Hepatocyte (in vitro differentiated cells): ENCODE measurements around the gene PDSS2. TPM values are rescaled to one million over a fixed set of nuclear protein-coding genes. Genes with fewer than 3 reads are reported as not detected.

Experiments
- DNase-seq: peaks from one replicate; pipeline ENCODE4 v3.0.0-alpha.2; 2016; ENCODE audit warnings: low spot score
- H2AFZ ChIP-seq: fragments of 200-600 bp; sonication (generic); 2 replicates; pipeline ENCODE4 v1.6.0; 2016; ENCODE audit warnings: antibody characterized with exemption, mild to moderate bottlenecking
- H3K27ac ChIP-seq: fragments of 200-600 bp; sonication (generic); 2 replicates; pipeline ENCODE4 v1.5.1; 2016; ENCODE audit warnings: mild to moderate bottlenecking
- H3K27me3 ChIP-seq: fragments of 200-600 bp; sonication (generic); 2 replicates; pipeline ENCODE4 v1.6.1; 2016
- H3K36me3 ChIP-seq: fragments of 200-600 bp; sonication (generic); replicated peaks from 2 replicates; pipeline ENCODE4 v1.5.1; 2016; ENCODE audit warnings: low read depth; ENCODE audit not compliant: insufficient read depth
- H3K4me1 ChIP-seq: fragments of 200-600 bp; sonication (generic); 2 replicates; pipeline ENCODE4 v1.5.1; 2016; ENCODE audit warnings: mild to moderate bottlenecking, moderate library complexity; ENCODE audit not compliant: insufficient read depth
- H3K4me2 ChIP-seq: fragments of 200-600 bp; sonication (generic); 2 replicates; pipeline ENCODE4 v1.6.0; 2016
- H3K4me3 ChIP-seq: fragments of 200-600 bp; sonication (generic); 2 replicates; pipeline ENCODE4 v1.5.1; 2016; ENCODE audit warnings: mild to moderate bottlenecking
- H3K79me2 ChIP-seq: fragments of 200-600 bp; sonication (generic); 2 replicates; pipeline ENCODE4 v1.6.0; 2017; ENCODE audit warnings: mild to moderate bottlenecking
- H3K9me2 ChIP-seq: fragments of 200-600 bp; sonication (generic); replicated peaks from 2 replicates; pipeline ENCODE4 v1.6.0; 2017; ENCODE audit warnings: mild to moderate bottlenecking; ENCODE audit not compliant: insufficient read depth
- H3K9me3 ChIP-seq: fragments of 200-600 bp; sonication (generic); 2 replicates; pipeline ENCODE4 v1.5.1; 2016; ENCODE audit warnings: low read depth, mild to moderate bottlenecking
- H4K20me1 ChIP-seq: fragments of 200-600 bp; sonication (generic); 2 replicates; pipeline ENCODE4 v1.6.0; 2016; ENCODE audit warnings: mild to moderate bottlenecking; ENCODE audit not compliant: insufficient read depth, poor library complexity, severe bottlenecking
- CTCF ChIP-seq: fragments of 200-600 bp; sonication (generic); IDR thresholded peaks from 2 replicates; pipeline ENCODE4 v1.5.1; 2016; ENCODE audit warnings: antibody characterized with exemption, mild to moderate bottlenecking; ENCODE audit not compliant: poor library complexity
- EZH2 ChIP-seq: fragments of 200-600 bp; sonication (generic); IDR thresholded peaks from 2 replicates; pipeline ENCODE4 v1.6.1; 2016; ENCODE audit warnings: antibody characterized with exemption, mild to moderate bottlenecking, borderline replicate concordance
- EZH2phosphoT487 ChIP-seq: fragments of 200-600 bp; sonication (generic); IDR thresholded peaks from one replicate; pipeline ENCODE4 v1.6.1; 2018; ENCODE audit warnings: antibody characterized with exemption, mild to moderate bottlenecking, low read depth, moderate library complexity; ENCODE audit not compliant: unreplicated experiment, severe bottlenecking
- WGBS: methylation state at CpG from one replicate; pipeline ENCODE4 v1.1.6; 2016; ENCODE audit warnings: low lambda C conversion rate; ENCODE audit errors: missing lambda C conversion rate; 5-methylcytosine and 5-hydroxymethylcytosine counted together
- polyA plus RNA-seq: library from polyadenylated mRNA; unstranded; fragments of >200 nt; fragmentation: Nextera tagmentation; extraction: Ambion mirVana; gene quantifications from 2 replicates; pipeline ENCODE4 v1.2.1, GENCODE V29; 2016
- total RNA-seq: library from RNA; depleted of rRNA; stranded (reverse); fragments of >200 nt; gene quantifications from 2 replicates; pipeline ENCODE4 v1.2.3, GENCODE V29; 2014

The PDSS2 gene
- total and polyA plus RNA-seq, 2 experiments from 2014 or later = 15.3 to 18.2 TPM

DNA sequence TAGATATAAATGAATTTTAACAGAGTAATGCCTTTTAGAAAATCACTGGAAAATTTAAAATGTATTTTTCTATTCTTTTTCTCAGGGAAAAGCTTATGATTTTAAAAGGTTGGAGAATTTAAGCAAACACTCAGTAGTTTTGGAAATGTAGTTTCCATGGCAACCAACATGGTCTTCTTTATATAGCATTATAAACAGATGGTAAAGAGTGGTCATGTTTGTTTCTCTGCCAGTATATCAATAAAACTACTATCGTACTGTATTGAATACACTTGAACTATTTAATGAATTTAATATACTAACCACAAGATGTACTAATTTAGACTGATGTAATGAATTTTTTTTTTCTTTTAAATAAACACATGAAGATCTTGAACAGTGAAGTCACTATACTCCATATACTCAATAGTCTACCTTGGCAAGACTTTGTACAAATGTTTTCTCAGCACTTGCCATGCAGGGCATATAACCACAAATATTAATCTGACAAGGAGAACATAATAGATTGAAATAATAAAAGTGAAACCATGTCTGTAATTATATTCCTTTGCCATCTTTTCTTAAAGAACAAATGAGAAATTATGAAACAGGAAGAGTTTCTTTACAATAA lies 105.5 kb downstream of the PDSS2 start:
- H3K9me2 ChIP-seq = no peaks in the 10 kb centered on the region

GRCh38 chr6:107348224-107348623 lies 111.1 kb downstream of the PDSS2 start:
- Histone ChIP-seq H3K79me2 (no peaks in the 10 kb centered on the region), H3K4me1 (no peaks in the 10 kb centered on the region), H3K4me3 (no peak overlapping the region), H3K4me2 (no peak overlapping the region), H3K36me3 (no peaks in the 10 kb centered on the region), H2AFZ (no peak overlapping the region), H3K27ac (no peak overlapping the region), H3K27me3 (no peaks in the 10 kb centered on the region), H3K9me3 (no peaks in the 10 kb centered on the region), H3K9me2 (no peaks in the 10 kb centered on the region), H4K20me1 (no peaks in the 10 kb centered on the region)
- WGBS = 88% methylated on average over 1 of the region's 1 CpG
- TF ChIP-seq EZH2phosphoT487 = no peak
- no peak for TF ChIP-seq CTCF
- TF ChIP-seq EZH2 = no peak
- DNase-seq = no peak

More for the DNA sequence above, 105.5 kb downstream of the PDSS2 start:
- Histone ChIP-seq H3K27ac (no peak overlapping the region), H2AFZ (no peak overlapping the region), H3K27me3 (no peaks in the 10 kb centered on the region), H3K9me3 (no peaks in the 10 kb centered on the region), H3K4me1 (no peaks in the 10 kb centered on the region), H3K36me3 (no peaks in the 10 kb centered on the region), H3K79me2 (no peaks in the 10 kb centered on the region), H3K4me3 (no peak overlapping the region), H3K4me2 (peak overlapping the region; percentile 6), H4K20me1 (no peaks in the 10 kb centered on the region)
- DNase-seq = no peak
- TF ChIP-seq CTCF (no peak), EZH2 (no peak), EZH2phosphoT487 (no peak)
- 62% methylated on average over 1 of the region's 1 CpG for WGBS

DNA sequence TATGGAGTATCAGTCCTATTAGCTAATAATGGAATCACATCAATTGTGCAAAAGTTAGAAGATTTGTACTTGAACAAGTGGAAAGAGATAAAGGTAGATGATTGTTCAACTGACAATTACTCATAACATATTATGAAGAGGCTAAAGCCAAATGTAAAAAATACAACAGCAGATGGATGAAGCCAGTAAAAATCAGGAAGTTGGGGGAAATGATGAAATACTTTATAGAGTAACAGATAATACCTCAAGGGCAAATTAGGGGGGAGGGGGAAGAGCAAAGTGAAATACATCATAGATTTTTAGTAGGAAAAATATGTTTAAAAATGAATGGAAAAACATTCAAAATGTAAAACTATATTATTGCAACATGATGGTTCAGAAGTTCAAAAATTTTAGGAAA lies 114.0 kb downstream of the PDSS2 start:
- Histone ChIP-seq H3K4me2 (no peak overlapping the region), H2AFZ (no peak overlapping the region), H3K27ac (no peak overlapping the region), H3K4me1 (no peaks in the 10 kb centered on the region), H3K9me3 (no peaks in the 10 kb centered on the region), H3K36me3 (no peaks in the 10 kb centered on the region), H3K9me2 (no peaks in the 10 kb centered on the region), H3K79me2 (no peaks in the 10 kb centered on the region), H4K20me1 (no peaks in the 10 kb centered on the region), H3K27me3 (no peaks in the 10 kb centered on the region), H3K4me3 (no peak overlapping the region)
- TF ChIP-seq EZH2phosphoT487 = no peak
- TF ChIP-seq CTCF = no peak
- TF ChIP-seq EZH2 = no peak
- no peak for DNase-seq
